HCT116 (cell line): Measurements from ENCODE around the gene SPACA4. TPM values are rescaled to one million over a fixed set of nuclear protein-coding genes. Genes with fewer than 3 reads are reported as not detected.

Source experiments
- ATAC-seq: fragments of 200-7000 bp; cut with Tn5 transposase; 2 replicates; pipeline ENCODE4 v1.9.1; 2020; ENCODE audit warnings: mild to moderate bottlenecking, moderate library complexity
- BruUV-seq: library from RNA; stranded (reverse); fragments of 400-500 nt; replicated peaks from 2 replicates; lab custom pipeline; 2021; lab: Mats Ljungman, UMichigan
- CTCF ChIA-PET: fragments of 300-600 bp; sonication (Branson Sonifier 250); formaldehyde crosslinking; loops from one replicate; lab custom pipeline; 2021; ENCODE audit warnings: antibody characterized with exemption; lab: Charles Lee
- POLR2A ChIA-PET: fragments of 300-600, 350-600 bp; sonication (Branson Sonifier 250); formaldehyde crosslinking; loops from one replicate; lab custom pipeline; 2021; ENCODE audit warnings: antibody characterized with exemption; lab: Charles Lee
- RAD21 ChIA-PET, 2 experiments: fragments of 300-600 bp; sonication (Branson Sonifier 250); formaldehyde crosslinking; loops; one replicate each; lab custom pipeline; 2023; ENCODE audit warnings: low total read pairs in 2 of 2; ENCODE audit not compliant: uncharacterized antibody in 2 of 2, unreplicated experiment in 2 of 2, low non-redundant PET in 1 of 2; lab: Charles Lee
- DNase-seq: peaks from one replicate; pipeline ENCODE4 v3.0.0-alpha.2; 2010; ENCODE audit warnings: low read depth, low spot score
- H2AFZ ChIP-seq: fragments of 200-600 bp; shearing (Covaris generic), sonication (generic); 2 replicates; pipeline ENCODE4 v1.6.1; 2017; ENCODE audit warnings: low read depth, mixed run types, mixed read lengths, antibody characterized with exemption, low read length; ENCODE audit not compliant: poor library complexity, severe bottlenecking
- H3K27ac ChIP-seq: 2 replicates; pipeline ENCODE4 v1.5.1; 2012; ENCODE audit warnings: low read depth, low read length
- H3K27me3 ChIP-seq: fragments of 200-600 bp; sonication (generic); 2 replicates; pipeline ENCODE4 v1.6.1; 2016; ENCODE audit warnings: mixed run types, low read length, mixed read lengths; ENCODE audit not compliant: insufficient read depth
- H3K36me3 ChIP-seq, 2 experiments: fragments of 200-500 bp in 1 of 2; fragments of 200-600 bp in 1 of 2; sonication (Bioruptor generic) in 1 of 2; sonication (generic) in 1 of 2; 2 replicates each; pipeline versions ENCODE4 v1.5.1 to v1.6.1; 2014 to 2016; ENCODE audit warnings: low read length in 2 of 2, inconsistent platforms in 1 of 2, mixed read lengths in 1 of 2, mixed run types in 1 of 2; ENCODE audit not compliant: insufficient read depth in 2 of 2, control insufficient read depth in 1 of 2
- H3K4me1 ChIP-seq, 2 experiments: fragments of 200-600 bp in 1 of 2; sonication (generic) in 1 of 2; 2 replicates each; pipeline versions ENCODE4 v1.5.1 to v1.6.1; 2012 to 2017; ENCODE audit warnings: low read length in 2 of 2, inconsistent platforms in 1 of 2, mild to moderate bottlenecking in 1 of 2, mixed read lengths in 1 of 2, mixed run types in 1 of 2, moderate library complexity in 1 of 2; ENCODE audit not compliant: insufficient read depth in 2 of 2, control insufficient read depth in 1 of 2
- H3K4me2 ChIP-seq: fragments of 200-600 bp; sonication (generic); 2 replicates; pipeline ENCODE4 v1.6.1; 2017; ENCODE audit warnings: mixed run types, low read length, mixed read lengths
- H3K4me3 ChIP-seq, 2 experiments: fragments of 200-600 bp in 1 of 2; sonication (generic) in 1 of 2; replicated peaks in 1 of 2; 2 replicates each; pipeline ENCODE4 v1.5.1; 2011 to 2016; ENCODE audit warnings: low read length in 2 of 2, control low read depth in 1 of 2, low read depth in 1 of 2, mild to moderate bottlenecking in 1 of 2, mixed read lengths in 1 of 2, mixed run types in 1 of 2
- H3K79me2 ChIP-seq: fragments of 200-600 bp; sonication (generic); 2 replicates; pipeline ENCODE4 v1.6.1; 2017; ENCODE audit warnings: mild to moderate bottlenecking, mixed run types, low read length, moderate library complexity, mixed read lengths; ENCODE audit not compliant: insufficient read depth
- H3K9ac ChIP-seq: fragments of 200-600 bp; sonication (generic); 2 replicates; pipeline ENCODE4 v1.6.1; 2016; ENCODE audit warnings: low read length, mixed read lengths
- H3K9me2 ChIP-seq: fragments of 200-600 bp; sonication (generic), shearing (Covaris generic); 2 replicates; pipeline ENCODE4 v1.6.1; 2017; ENCODE audit warnings: mixed run types, mild to moderate bottlenecking, moderate library complexity; ENCODE audit not compliant: insufficient read depth
- H3K9me3 ChIP-seq, 2 experiments: fragments of 200-500 bp in 1 of 2; fragments of 200-600 bp in 1 of 2; sonication (Bioruptor generic) in 1 of 2; sonication (generic) in 1 of 2; 2 replicates each; pipeline ENCODE4 v1.6.1; 2014 to 2017; ENCODE audit warnings: low read length in 2 of 2, mixed read lengths in 2 of 2, inconsistent platforms in 1 of 2, low read depth in 1 of 2, mild to moderate bottlenecking in 1 of 2, mixed run types in 1 of 2, moderate library complexity in 1 of 2; ENCODE audit not compliant: control insufficient read depth in 1 of 2, insufficient read depth in 1 of 2
- H4K20me1 ChIP-seq: fragments of 200-600 bp; sonication (generic), shearing (Covaris generic); 2 replicates; pipeline ENCODE4 v1.6.1; 2017; ENCODE audit warnings: mixed run types, mild to moderate bottlenecking, moderate library complexity; ENCODE audit not compliant: insufficient read depth
- EGR1 ChIP-seq: IDR thresholded peaks from 2 replicates; pipeline ENCODE4 v1.6.1; 2012; ENCODE audit warnings: low read depth
- ELF1 ChIP-seq: IDR thresholded peaks from 2 replicates; pipeline ENCODE4 v1.6.1; 2012; ENCODE audit warnings: low read depth, borderline replicate concordance
- EZH2 ChIP-seq: fragments of 200-600 bp; sonication (generic); IDR thresholded peaks from 2 replicates; pipeline ENCODE4 v1.6.1; 2017; ENCODE audit warnings: antibody characterized with exemption, mixed run types
- EZH2phosphoT487 ChIP-seq: fragments of 200-600 bp; IDR thresholded peaks from 2 replicates; pipeline ENCODE4 v1.6.1; 2018; ENCODE audit warnings: antibody characterized with exemption, borderline replicate concordance
- POLR2A ChIP-seq: IDR thresholded peaks from 2 replicates; pipeline ENCODE4 v1.7.0; 2011; ENCODE audit warnings: borderline replicate concordance; ENCODE audit not compliant: insufficient read depth, insufficient read length; ENCODE audit errors: extremely low read depth
- SIN3A ChIP-seq: IDR thresholded peaks from 2 replicates; pipeline ENCODE4 v1.6.1; 2012; ENCODE audit warnings: low read depth
- SP1 ChIP-seq: IDR thresholded peaks from 2 replicates; pipeline ENCODE4 v1.6.1; 2012; ENCODE audit warnings: low read depth
- SRF ChIP-seq: IDR thresholded peaks from 2 replicates; pipeline ENCODE4 v1.6.1; 2012; ENCODE audit warnings: low read depth
- TCF7L2 ChIP-seq: IDR thresholded peaks from 2 replicates; pipeline ENCODE4 v1.7.0; 2011; ENCODE audit warnings: borderline replicate concordance, inconsistent platforms; ENCODE audit not compliant: insufficient read depth, insufficient read length; ENCODE audit errors: extremely low read depth
- YY1 ChIP-seq: IDR thresholded peaks from 2 replicates; pipeline ENCODE4 v1.6.1; 2011; ENCODE audit warnings: low read length, low read depth, moderate library complexity, mild to moderate bottlenecking; ENCODE audit not compliant: insufficient replicate concordance; ENCODE audit errors: extremely low read depth
- ZFX ChIP-seq: fragments of 450-650 bp; IDR thresholded peaks from 2 replicates; pipeline ENCODE4 v1.6.1; 2017
- ZNF274 ChIP-seq: fragments of 200-500 bp; sonication (Bioruptor generic); IDR thresholded peaks from 2 replicates; pipeline ENCODE4 v1.6.1; 2014; ENCODE audit warnings: mild to moderate bottlenecking, low read depth, low read length, inconsistent platforms
- intact Hi-C: fragments of 100-400 bp; cut with micrococcal nuclease; formaldehyde crosslinking; loops from 2 replicates; pipeline ENCODE4 v1.10.0; 2022
- total RNA-seq: library from RNA; stranded (reverse); gene quantifications from one replicate; pipeline ENCODE4 v1.2.1, GENCODE V29; 2021; ENCODE audit not compliant: unreplicated experiment
- TF ChIP-seq, protein P1 (sequence below), 3 experiments: fragments of 200-600 bp in 1 of 3; sonication (generic) in 1 of 3; IDR thresholded peaks in 2 of 3; conservative IDR thresholded peaks in 1 of 3; 2 replicates each; pipeline ENCODE4 v1.5.1; 2012 to 2017; ENCODE audit warnings: low read depth in 2 of 3, low read length in 2 of 3, antibody characterized with exemption in 1 of 3, borderline replicate concordance in 1 of 3, control low read depth in 1 of 3, mild to moderate bottlenecking in 1 of 3, mixed read lengths in 1 of 3, mixed run types in 1 of 3, moderate library complexity in 1 of 3; ENCODE audit not compliant: insufficient read depth in 1 of 3

The SPACA4 gene
- total RNA-seq, 1 experiment from 2014 or later: not detected

DNA sequence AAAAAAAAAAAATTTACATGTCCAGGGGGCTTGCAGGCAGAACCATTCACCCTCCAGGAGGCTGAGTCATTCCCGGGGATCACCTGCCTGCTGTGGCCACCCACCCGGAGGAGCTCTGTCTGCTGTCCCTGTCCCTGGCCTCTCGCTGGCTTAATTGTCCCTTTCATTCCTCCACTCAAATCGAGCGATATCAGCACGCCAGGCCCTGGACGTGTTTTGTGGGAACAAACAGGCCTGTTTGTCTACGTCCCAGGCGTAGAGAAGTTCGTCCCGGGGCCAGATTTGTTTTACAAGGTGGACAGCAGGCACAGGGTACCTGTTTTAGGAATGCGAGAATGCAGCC lies 33.4 kb upstream of the SPACA4 start:
- TF ChIP-seq EZH2phosphoT487 (no peak), EZH2 (no peak), SIN3A (no peak), SRF (no peak), ZNF274 (no peak), ZFX (no peak), SP1 (no peak), TCF7L2 (no peak), EGR1 (no peak), POLR2A (no peak), YY1 (no peak), ELF1 (no peak)
- TF ChIP-seq, protein P1, sequence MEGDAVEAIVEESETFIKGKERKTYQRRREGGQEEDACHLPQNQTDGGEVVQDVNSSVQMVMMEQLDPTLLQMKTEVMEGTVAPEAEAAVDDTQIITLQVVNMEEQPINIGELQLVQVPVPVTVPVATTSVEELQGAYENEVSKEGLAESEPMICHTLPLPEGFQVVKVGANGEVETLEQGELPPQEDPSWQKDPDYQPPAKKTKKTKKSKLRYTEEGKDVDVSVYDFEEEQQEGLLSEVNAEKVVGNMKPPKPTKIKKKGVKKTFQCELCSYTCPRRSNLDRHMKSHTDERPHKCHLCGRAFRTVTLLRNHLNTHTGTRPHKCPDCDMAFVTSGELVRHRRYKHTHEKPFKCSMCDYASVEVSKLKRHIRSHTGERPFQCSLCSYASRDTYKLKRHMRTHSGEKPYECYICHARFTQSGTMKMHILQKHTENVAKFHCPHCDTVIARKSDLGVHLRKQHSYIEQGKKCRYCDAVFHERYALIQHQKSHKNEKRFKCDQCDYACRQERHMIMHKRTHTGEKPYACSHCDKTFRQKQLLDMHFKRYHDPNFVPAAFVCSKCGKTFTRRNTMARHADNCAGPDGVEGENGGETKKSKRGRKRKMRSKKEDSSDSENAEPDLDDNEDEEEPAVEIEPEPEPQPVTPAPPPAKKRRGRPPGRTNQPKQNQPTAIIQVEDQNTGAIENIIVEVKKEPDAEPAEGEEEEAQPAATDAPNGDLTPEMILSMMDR (IDR thresholded peaks at IDR 0.05 in 2 of 3, conservative IDR thresholded peaks at IDR 0.05 in 1 of 3; ENCODE audit: borderline replicate concordance in 1 of 3, insufficient read depth in 1 of 3, low read depth in 2 of 3, low read length in 2 of 3): no peak
- POLR2A ChIA-PET: no interaction called here
- no peaks in the 10 kb centered on the region for H3K36me3 ChIP-seq

More for the DNA sequence above, 33.4 kb upstream of the SPACA4 start:
- ChIA-PET CTCF (interaction anchor here (3.0 kb wide), 1 partner anchor 11 kb away, joined by 22 read pairs; no protein-coding TSS in a partner anchor), RAD21 (no interaction called here)
- no peak for ATAC-seq
- H3K9ac ChIP-seq: no peak overlapping the region
- no peak overlapping the region; the same call in 1 of the 2 replicates for H3K27ac ChIP-seq
- no peaks in the 10 kb centered on the region for H4K20me1 ChIP-seq
- no peak overlapping the region for H2AFZ ChIP-seq
- BruUV-seq: no TSS peak
- H3K27me3 ChIP-seq: no peaks in the 10 kb centered on the region
- no peak overlapping the region for H3K4me2 ChIP-seq
- no peaks in the 10 kb centered on the region for H3K9me2 ChIP-seq
- H3K4me3 ChIP-seq: no peak overlapping the region
- intact Hi-C loops: no loop called here
- peaks cover 29 to 62% of the 10 kb centered on the region in 2 experiments for H3K4me1 ChIP-seq
- DNase-seq: no peak
- H3K9me3 ChIP-seq: no peaks in the 10 kb centered on the region
- H3K79me2 ChIP-seq: no peaks in the 10 kb centered on the region
